NCI-H2029 treated with DMSO at 0.1 percent for 48 hours (cell line): ENCODE data around the gene XPO5.
"Not testable (repeated sequence)": the region's sequence is repeated elsewhere in the genome, so short reads cannot be mapped to it uniquely, and the experiment has no call there.

Experiments
- DNase-seq: peaks from one replicate; lab custom pipeline; 2025; lab: John Stamatoyannopoulos, UW

XPO5 gene

GRCh38 chr6:43584892-43585570 lies 9.2 kb upstream of the XPO5 start:
- DNase-seq: no peak

- DNase-seq: no peak
These were observed 7.1 kb upstream of the XPO5 start for GRCh38 chr6:43582911-43583310.

GRCh38 chr6:43579171-43579570 lies 3.3 kb upstream of the XPO5 start:
- no peak for DNase-seq

GRCh38 chr6:43578748-43579147 lies 2.9 kb upstream of the XPO5 start:
- DNase-seq: no peak

GRCh38 chr6:43575105-43575771 lies 600 bp downstream of the XPO5 start:
- DNase-seq: no peak

- no peak for DNase-seq
These were observed 3.8 kb downstream of the XPO5 start for GRCh38 chr6:43572015-43572414.

- no peak for DNase-seq
These were observed 4.9 kb downstream of the XPO5 start for GRCh38 chr6:43570876-43571441.

- no peak for DNase-seq
These were observed 16.5 kb downstream of the XPO5 start for GRCh38 chr6:43559328-43559727.

GRCh38 chr6:43557620-43558019 lies 18.2 kb downstream of the XPO5 start:
- DNase-seq: not testable (repeated sequence)

- no peak for DNase-seq
These were observed 28.6 kb downstream of the XPO5 start for GRCh38 chr6:43547222-43547621.

GRCh38 chr6:43544461-43544860 lies 31.4 kb downstream of the XPO5 start:
- DNase-seq: no peak

GRCh38 chr6:43541774-43542471 lies 33.9 kb downstream of the XPO5 start:
- no peak for DNase-seq

GRCh38 chr6:43540507-43540906 lies 35.3 kb downstream of the XPO5 start:
- no peak for DNase-seq

GRCh38 chr6:43539409-43539808 lies 36.4 kb downstream of the XPO5 start:
- DNase-seq: not testable (repeated sequence)

GRCh38 chr6:43538986-43539385 lies 36.9 kb downstream of the XPO5 start:
- not testable (repeated sequence) for DNase-seq

- no peak for DNase-seq
These were observed 43.6 kb downstream of the XPO5 start for GRCh38 chr6:43532201-43532600.

- DNase-seq: no peak
These were observed 51.3 kb downstream of the XPO5 start for GRCh38 chr6:43524483-43524961.

GRCh38 chr6:43523284-43523683 lies 52.6 kb downstream of the XPO5 start:
- DNase-seq: no peak

- DNase-seq: no peak
These were observed 53.1 kb downstream of the XPO5 start for GRCh38 chr6:43522547-43523261.

- peak; percentile 49 for DNase-seq
These were observed 54.0 kb downstream of the XPO5 start for GRCh38 chr6:43521836-43522235.

- no peak for DNase-seq
These were observed 55.7 kb downstream of the XPO5 start for GRCh38 chr6:43520097-43520496.
